GM19099 (cell line): ENCODE data around the gene TSTD2.

Experiments used
- POLR2A ChIP-seq: IDR thresholded peaks from 3 replicates; pipeline ENCODE4 v1.6.1; 2011; ENCODE audit warnings: low read depth; ENCODE audit not compliant: insufficient read length; ENCODE audit errors: extremely low read depth

Gene TSTD2

GRCh38 chr9:97602430-97602829, 30.7 kb downstream of the TSTD2 start:
- TF ChIP-seq POLR2A = no peak

DNA sequence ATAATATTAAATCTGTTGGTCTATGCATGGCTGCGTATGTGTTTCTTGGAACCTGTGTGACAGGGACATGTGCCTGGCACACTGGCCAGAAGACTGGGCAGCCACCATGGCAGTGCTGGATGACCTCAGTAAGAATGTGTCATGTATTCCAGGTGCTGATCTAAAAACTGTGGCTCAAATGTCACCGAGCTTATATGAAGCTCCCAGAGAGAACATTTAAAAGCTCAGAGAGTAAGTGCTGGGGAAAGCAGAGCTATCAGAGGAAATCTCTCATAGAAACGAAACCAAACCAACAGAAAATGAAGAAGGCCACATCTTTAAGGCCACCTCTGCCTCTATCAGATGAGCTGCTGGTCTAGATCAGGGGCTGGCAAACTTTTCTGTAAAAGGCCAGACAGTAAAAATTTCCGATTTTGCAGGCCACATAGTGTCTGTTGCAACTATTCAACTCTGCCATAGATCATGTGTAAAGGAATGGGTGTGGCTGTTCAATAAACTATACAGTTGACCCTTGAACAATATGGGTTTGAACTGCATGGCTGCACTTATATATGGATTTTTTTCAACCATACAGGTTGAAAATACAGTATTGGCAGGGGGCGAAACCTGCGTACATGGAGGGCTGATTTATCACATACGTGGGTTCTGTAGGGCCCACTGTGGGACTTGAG, 31.8 kb downstream of the TSTD2 start:
- TF ChIP-seq POLR2A = no peak

DNA sequence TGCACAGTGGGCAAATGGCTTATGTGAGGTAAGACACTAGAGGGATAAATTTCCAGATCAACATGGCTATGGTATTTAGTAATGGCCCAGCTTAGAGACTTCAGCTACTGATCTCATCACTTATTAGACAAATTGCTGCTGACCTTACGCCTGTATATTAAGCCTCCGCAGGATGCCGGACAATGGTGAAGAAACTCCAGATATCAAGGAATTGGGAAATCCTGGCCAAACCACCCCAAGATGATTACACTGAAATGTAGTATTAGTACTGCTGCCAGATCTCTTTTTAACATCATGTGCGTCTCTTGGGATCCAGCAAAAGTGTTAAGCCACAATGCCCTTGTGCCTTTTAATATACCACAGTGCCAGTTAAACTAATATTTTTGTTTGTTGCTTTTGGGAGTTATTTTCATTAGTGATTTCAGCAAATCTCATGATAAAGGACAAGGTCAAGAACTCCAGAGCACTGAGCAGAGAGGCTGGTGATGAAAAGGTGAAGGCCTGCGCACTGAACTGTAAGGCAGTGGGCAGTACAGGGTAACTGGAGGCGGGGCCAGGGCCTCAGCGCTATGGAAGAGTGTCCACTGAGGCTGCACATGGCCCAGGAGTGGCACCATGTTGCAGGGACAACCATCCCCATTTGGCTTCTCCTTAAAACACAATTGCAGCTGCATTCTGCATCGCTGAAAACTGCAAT, 32.5 kb downstream of the TSTD2 start:
- no peak for TF ChIP-seq POLR2A

DNA sequence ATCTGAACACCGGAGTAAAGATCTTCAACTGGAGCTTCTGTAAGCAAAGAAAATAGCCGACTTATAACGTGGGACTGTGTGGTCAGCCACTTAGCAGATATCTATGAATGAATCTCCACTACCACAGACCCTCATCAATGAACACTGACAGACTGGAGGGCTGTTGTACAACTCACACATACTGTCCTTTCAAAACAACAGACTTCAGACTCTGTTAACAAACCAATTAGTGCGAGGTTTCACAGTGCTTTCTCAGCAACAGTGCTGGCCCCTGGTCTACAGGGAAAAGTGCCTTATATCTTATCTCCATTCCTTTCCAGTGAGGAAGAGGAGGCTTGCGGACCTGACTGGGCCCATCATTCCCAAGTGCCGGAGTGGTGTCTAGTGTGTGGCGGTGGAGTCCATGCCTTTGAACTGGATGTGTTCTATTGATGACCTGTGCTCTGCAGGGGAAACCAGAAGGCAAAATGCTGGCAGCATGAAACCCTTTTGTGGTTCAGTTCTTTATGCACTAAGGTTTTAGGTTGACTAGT, 33.8 kb downstream of the TSTD2 start:
- no peak for TF ChIP-seq POLR2A

- no peak for TF ChIP-seq POLR2A
Measured at GRCh38 chr9:97598461-97599288, 34.5 kb downstream of the TSTD2 start.

- no peak for TF ChIP-seq POLR2A
Measured at GRCh38 chr9:97596906-97597305, 36.3 kb downstream of the TSTD2 start.

DNA sequence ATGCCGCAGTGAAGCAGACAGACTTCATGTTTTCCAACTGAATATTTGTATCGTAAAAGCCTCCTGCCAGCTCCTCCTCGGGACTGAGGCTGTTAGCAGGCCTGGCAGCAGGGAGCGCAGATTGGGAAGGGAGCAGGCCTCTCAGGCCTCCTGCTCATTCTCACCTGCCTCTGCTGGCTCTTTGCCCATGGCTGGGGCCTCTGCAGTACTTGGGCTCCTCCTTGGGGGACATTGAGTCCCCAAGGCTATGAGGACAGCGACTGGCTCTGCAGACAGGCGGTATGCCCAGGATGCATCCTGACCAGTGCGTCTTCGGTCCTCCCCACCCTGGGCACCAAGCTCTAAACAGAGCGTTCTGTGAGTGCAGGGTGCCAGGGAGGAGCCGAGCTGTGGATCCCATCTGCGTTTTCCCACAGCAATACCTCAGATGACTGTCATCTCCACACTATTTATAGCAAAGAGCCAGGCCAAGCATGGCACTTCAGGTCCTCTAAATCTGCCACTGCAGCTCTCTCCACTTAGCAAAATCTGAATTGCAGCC, 38.7 kb downstream of the TSTD2 start:
- TF ChIP-seq POLR2A = no peak

- TF ChIP-seq POLR2A = no peak
Measured at GRCh38 chr9:97593960-97594359, 39.2 kb downstream of the TSTD2 start.

DNA sequence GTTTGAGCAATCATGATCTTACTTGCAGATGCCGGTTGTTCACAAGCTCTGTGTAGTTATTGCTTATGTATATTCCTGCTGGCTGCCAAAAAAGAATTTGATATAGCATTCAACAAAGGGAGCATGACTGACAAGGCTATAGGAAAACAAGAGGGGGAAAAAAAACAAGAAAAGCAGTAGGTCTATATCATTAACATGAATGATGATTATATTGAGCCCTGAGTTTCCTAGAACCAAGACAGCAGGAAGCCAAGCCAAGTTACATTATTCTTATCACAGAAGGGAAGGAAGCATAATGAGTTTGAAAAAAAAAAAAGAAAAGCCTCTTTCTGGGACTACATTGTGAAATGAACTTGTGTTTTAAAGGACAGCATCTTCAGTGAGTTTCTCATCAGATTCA, 41.0 kb downstream of the TSTD2 start:
- no peak for TF ChIP-seq POLR2A

- no peak for TF ChIP-seq POLR2A
Measured at GRCh38 chr9:97591535-97591934, 41.6 kb downstream of the TSTD2 start.

DNA sequence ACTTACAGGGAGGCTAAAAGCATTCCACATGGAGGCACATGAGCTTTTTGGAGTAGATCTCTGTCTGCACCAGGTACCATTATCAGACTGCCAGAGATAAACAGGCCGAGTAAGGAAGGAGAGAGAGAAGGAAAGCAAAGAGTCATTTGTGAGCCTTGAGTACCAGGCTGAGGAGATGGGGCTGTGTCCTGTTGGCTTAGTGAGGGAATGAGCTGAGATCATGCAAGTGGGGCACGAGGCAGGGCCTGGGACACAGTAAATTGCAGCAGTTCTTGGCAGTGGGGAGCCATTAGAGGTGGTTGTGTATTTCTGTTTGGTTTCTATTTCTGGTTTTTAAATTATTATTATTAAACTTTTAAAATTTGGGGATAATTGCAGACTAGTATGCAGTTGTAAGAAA, 53.3 kb downstream of the TSTD2 start:
- TF ChIP-seq POLR2A = no peak

DNA sequence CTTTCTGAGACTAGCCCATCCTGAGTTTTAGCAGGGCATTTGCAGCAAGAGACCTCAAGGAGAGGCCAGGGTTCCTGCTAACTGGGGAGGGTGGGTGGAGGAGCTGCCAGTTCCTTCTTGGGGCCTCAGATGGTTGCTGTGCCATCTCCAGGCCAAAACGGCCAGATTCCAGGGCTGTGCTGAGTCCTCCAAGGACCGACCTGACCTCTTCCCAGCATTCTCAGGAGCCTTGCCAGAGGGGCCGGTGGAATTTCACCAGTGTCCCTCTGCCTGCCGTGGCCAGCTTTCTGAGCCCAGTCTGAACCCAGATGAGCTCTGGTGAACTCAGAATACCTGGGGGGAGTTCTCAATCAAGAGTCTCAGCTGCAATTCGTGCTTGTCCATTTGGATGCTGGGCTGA, 54.3 kb downstream of the TSTD2 start:
- TF ChIP-seq POLR2A = no peak

GRCh38 chr9:97577051-97577450, 56.1 kb downstream of the TSTD2 start:
- no peak for TF ChIP-seq POLR2A

GRCh38 chr9:97575673-97576200, 57.4 kb downstream of the TSTD2 start:
- TF ChIP-seq POLR2A = no peak

- no peak for TF ChIP-seq POLR2A
Measured at GRCh38 chr9:97573482-97574073, 59.6 kb downstream of the TSTD2 start.
